Omental fat pad (tissue), 4 donors: ENCODE results near the gene LRG1. TPM values are rescaled to one million over a fixed set of nuclear protein-coding genes. Genes with fewer than 3 reads are reported as not detected.

Source experiments
- ATAC-seq: fragments of 150-250 bp; one replicate; pipeline ENCODE4 v1.9.1; 2016; ENCODE audit warnings: mild to moderate bottlenecking, moderate library complexity; ENCODE audit not compliant: low FRiP score
- DNase-seq: peaks from one replicate; pipeline ENCODE4 v3.0.0-alpha.2; 2019; ENCODE audit warnings: low spot score
- total RNA-seq, 4 donors: library from RNA; depleted of rRNA; stranded (reverse); fragments of >200 nt; gene quantifications; one replicate each; pipeline ENCODE4 v1.1.0, GENCODE V29; 2016
- TF ChIP-seq, protein P1 (sequence below), 3 donors: fragments of 450-650 bp; IDR thresholded peaks; one replicate each; pipeline ENCODE4 v1.5.1; 2016 to 2017; ENCODE audit warnings: antibody characterized with exemption in 3 of 3, mild to moderate bottlenecking in 3 of 3, moderate library complexity in 2 of 3

LRG1 gene
- total RNA-seq, 4 donors from 2014 or later: 1.4 to 22.6 (median 5.4) TPM

DNA sequence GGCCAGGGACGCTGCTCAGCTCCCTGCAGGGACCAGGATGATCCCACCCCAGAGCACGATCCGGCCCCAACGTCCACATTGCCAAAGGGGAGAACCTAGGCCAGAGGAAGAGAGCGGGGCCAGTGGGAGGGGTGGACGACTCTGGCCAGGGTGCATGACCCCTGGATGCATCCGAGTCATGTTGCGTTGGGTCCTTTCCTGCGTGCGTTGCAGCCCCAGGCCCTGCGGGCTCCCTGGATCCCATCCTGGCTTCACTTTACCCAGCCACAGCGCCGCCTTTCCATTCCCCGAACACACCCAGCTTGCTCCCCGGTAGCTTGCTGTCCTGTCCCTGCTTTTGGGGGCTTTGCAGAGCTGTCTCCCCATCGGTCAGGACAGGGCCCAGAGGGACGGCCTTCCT lies 32.0 kb downstream of the LRG1 start:
- ATAC-seq (no peak), DNase-seq (no peak)
- TF ChIP-seq, protein P1, sequence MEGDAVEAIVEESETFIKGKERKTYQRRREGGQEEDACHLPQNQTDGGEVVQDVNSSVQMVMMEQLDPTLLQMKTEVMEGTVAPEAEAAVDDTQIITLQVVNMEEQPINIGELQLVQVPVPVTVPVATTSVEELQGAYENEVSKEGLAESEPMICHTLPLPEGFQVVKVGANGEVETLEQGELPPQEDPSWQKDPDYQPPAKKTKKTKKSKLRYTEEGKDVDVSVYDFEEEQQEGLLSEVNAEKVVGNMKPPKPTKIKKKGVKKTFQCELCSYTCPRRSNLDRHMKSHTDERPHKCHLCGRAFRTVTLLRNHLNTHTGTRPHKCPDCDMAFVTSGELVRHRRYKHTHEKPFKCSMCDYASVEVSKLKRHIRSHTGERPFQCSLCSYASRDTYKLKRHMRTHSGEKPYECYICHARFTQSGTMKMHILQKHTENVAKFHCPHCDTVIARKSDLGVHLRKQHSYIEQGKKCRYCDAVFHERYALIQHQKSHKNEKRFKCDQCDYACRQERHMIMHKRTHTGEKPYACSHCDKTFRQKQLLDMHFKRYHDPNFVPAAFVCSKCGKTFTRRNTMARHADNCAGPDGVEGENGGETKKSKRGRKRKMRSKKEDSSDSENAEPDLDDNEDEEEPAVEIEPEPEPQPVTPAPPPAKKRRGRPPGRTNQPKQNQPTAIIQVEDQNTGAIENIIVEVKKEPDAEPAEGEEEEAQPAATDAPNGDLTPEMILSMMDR (IDR thresholded peaks at IDR 0.05): no peak

DNA sequence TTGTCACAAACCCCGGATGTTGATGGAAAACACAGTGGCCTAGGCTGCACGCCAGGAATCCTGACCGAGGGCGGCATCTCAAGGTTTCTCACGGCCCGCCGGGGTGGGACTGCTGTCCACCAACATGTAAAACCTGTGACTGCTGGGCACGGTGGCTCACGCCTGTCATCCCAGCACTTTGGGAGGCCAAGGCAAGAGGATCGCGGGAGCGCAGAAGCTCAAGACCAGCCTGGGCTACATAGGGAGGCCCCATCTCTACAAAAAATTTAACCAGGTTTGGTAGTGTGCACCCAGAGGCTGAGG lies 32.7 kb downstream of the LRG1 start:
- TF ChIP-seq, protein P1 (IDR thresholded peaks at IDR 0.05): no peak
- ATAC-seq: no peak
- DNase-seq: no peak

DNA sequence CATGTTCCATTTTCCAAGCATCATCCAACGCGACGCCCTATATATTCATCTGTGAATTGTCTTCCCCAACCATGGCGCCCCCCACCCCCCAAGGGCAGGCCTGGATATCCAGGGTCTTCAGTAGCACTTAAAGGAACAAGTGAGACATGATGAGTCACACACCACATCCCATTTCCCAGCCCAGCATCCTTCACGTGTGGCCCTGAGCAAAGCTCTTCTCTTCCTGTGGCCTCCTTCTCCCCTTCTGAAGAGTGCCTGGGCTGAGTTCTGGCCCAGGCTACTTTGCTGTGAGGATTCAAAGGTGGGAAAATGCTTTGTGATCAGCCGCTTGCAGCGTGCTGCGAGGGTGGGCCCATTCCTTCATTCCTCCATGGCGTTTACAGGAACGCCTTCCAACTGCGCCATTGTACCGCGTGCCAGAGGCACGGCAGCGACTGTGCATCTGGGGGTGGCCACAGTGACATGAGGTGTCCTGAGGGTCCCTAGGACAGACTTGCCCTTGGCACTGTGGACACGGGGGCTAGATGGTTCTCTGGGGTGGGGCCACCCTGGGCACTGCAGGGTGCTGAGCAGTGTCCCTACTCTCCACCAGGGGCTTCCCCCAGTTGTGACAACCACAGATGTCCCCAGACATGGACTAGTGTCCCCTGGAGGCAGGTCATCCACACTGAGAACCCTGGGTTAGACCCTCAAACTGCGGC lies 33.2 kb downstream of the LRG1 start:
- TF ChIP-seq, protein P1 (IDR thresholded peaks at IDR 0.05): no peak
- DNase-seq (no peak), ATAC-seq (no peak)

DNA sequence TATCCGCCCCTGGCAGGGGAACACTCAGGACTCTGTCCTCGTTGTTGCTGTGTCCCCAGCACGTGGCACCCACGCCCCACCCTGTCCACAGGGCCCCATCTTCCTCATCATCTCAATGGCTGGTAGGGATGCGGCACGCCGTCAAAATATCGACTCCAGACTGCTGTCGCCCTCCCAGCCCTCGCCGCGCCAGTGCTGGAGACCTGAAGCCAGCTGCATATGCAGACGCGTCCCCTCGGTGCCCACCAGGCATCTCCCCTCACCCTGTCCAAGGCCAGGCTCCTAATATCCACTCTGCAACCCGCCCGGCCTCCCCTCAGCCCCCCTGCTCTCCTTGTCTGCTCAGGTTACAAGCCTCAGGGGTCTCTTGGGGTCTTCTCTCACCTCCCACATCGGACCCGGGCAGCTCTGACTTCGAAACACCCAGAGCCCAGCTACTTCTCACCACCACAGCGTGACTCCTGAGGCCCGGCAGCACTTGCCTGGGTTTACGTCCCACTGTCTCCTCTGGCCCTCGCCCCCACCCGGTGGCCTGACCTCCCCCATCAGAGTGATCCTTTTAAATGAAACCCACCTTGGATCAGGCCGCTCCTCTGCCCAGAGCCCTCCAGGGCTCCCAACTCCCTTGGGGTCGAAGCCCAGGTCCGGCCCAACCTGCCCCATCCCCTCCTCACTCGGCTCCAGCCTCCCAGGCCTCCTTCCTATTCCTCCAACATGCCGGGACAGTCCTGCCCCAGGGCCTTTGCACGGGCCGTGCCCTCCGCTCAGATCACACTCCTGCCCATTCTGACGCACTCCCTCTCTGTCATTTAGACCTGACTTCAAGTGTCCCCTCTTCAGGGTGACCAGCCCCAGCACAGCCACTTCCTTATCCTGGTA lies 34.0 kb downstream of the LRG1 start:
- TF ChIP-seq, protein P1 (IDR thresholded peaks at IDR 0.05): no peak
- no peak for ATAC-seq
- no peak for DNase-seq

DNA sequence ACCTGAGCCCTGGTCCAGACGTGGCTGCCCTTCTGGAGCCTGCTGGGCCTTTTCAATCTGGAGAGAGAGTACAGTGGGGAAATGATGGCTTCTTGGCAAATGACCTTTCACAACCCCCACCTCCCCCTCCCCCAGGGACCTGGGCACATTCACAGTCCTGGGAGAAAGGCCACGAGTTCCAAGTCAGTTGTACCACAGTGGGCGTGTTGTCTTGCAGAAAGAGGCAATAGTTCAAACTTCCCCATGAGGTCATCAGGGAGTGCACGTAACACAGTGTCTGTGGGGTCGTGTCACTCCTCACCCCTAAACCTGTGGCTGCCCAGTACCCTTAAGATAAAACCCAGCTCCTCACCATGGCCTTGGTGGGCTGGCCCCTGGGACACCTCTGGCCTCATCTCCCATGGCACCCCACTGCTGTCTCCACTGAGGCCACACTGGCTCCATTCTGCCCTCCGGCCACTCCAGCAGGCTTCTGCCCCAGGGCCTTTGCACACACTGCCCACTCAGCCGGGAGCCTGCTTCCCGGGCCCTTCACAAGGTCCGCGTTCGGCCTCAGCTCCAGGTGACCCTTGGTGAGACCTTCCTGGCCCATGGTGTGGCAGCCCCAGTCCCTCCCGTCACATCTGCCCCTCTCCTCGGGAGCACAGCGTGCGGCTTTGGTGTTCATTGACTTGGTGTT lies 34.8 kb downstream of the LRG1 start:
- no peak for DNase-seq
- TF ChIP-seq, protein P1 (IDR thresholded peaks at IDR 0.05): no peak

DNA sequence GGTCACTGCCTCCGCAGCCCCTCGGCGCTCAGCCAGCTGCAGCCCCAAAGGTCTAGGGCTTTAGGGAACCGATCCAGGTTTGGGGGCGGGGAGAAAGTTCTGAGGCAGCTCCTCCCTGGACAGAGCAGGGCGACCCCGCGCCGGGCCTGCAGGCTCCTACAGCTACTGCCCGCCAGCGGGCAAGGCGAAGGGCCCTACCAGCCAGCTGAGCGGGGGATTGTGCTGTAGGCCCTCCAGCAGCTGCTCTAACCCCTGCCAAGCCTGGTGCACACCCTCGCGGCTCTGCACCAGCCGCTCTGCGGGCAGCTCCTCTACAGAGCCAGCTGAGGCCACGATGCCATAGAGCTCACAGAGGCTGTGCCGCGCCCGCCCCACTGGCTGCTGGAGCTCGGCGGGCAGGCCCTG lies 35.5 kb downstream of the LRG1 start:
- ATAC-seq (no peak), DNase-seq (no peak)
- TF ChIP-seq, protein P1 (IDR thresholded peaks at IDR 0.05): no peak

More for the DNA sequence above, 34.8 kb downstream of the LRG1 start:
- ATAC-seq: no peak
